HepG2 (cell line): Measurements from ENCODE around the gene TMEM144. TPM values are rescaled to one million over a fixed set of nuclear protein-coding genes. Genes with fewer than 3 reads are reported as not detected.

ENCODE experiments used
- ATAC-seq: fragments of 200-7000 bp; cut with Tn5 transposase; 3 replicates; pipeline ENCODE4 v1.9.1; 2020; ENCODE audit warnings: mild to moderate bottlenecking, moderate library complexity
- BruUV-seq: library from RNA; stranded (reverse); fragments of 400-500 nt; replicated peaks from 2 replicates; lab custom pipeline; 2021; lab: Mats Ljungman, UMichigan
- CTCF ChIA-PET: fragments of 300-600 bp; formaldehyde crosslinking; extraction: SDS; loops from one replicate; lab custom pipeline; 2021; ENCODE audit warnings: low total read pairs, inconsistent platforms, low intra/inter-chr PET ratio; lab: Yijun Ruan, JAX
- POLR2A ChIA-PET: fragments of 350-600 bp; sonication (Branson Sonifier 250); formaldehyde crosslinking; loops from one replicate; lab custom pipeline; 2020; ENCODE audit warnings: antibody characterized with exemption, inconsistent platforms; lab: Yijun Ruan, JAX
- DNase-seq: peaks from one replicate; pipeline ENCODE4 v3.0.0-alpha.2; 2015; ENCODE audit warnings: low spot score
- FAIRE-seq: peaks from 3 replicates; lab custom pipeline; 2011; peaks lifted over from hg19 to GRCh38; lab: Jason Lieb, UNC
- H2AFZ ChIP-seq: one replicate; pipeline ENCODE4 v1.6.1; 2011; ENCODE audit warnings: low read length, inconsistent platforms
- H3K27ac ChIP-seq: fragments of 300-600 bp; 3 replicates; pipeline ENCODE4 v1.8.0; 2011; ENCODE audit warnings: mixed run types, mild to moderate bottlenecking, mixed read lengths, low read length, inconsistent platforms; ENCODE audit not compliant: insufficient read depth; ENCODE audit errors: extremely low read length
- H3K27me3 ChIP-seq, 2 experiments: fragments of 200-600 bp in 1 of 2; 2 replicates in 1 of 2; 3 replicates in 1 of 2; pipeline versions ENCODE4 v1.6.0 to v1.8.0; 2011; ENCODE audit warnings: low read length in 2 of 2, mild to moderate bottlenecking in 2 of 2, moderate library complexity in 2 of 2, inconsistent platforms in 1 of 2; ENCODE audit not compliant: insufficient read depth in 2 of 2, control insufficient read depth in 1 of 2
- H3K36me3 ChIP-seq, 2 experiments: fragments of 200-600 bp in 1 of 2; replicated peaks in 1 of 2; 2 replicates in 1 of 2; 3 replicates in 1 of 2; pipeline versions ENCODE4 v1.5.1 to v1.8.0; 2011; ENCODE audit warnings: low read length in 2 of 2, inconsistent platforms in 1 of 2; ENCODE audit not compliant: insufficient read depth in 2 of 2, control insufficient read depth in 1 of 2
- H3K4me1 ChIP-seq: 2 replicates; pipeline ENCODE4 v1.5.1; 2012; ENCODE audit warnings: low read length, inconsistent platforms; ENCODE audit not compliant: insufficient read depth
- H3K4me2 ChIP-seq: 2 replicates; pipeline ENCODE4 v1.6.0; 2011; ENCODE audit warnings: low read depth, low read length, inconsistent platforms
- H3K4me3 ChIP-seq, 3 experiments: fragments of 200-600 bp in 1 of 3; sonication (generic), shearing (Covaris generic) in 1 of 3; replicated peaks in 1 of 3; 2 replicates each; pipeline ENCODE4 v1.5.1; 2011 to 2016; ENCODE audit warnings: low read length in 3 of 3, inconsistent platforms in 2 of 3, low read depth in 2 of 3, mild to moderate bottlenecking in 2 of 3, control low read depth in 1 of 3, mixed read lengths in 1 of 3; ENCODE audit not compliant: insufficient read depth in 1 of 3
- H3K79me2 ChIP-seq: one replicate; pipeline ENCODE4 v1.6.1; 2011; ENCODE audit warnings: low read length, inconsistent platforms; ENCODE audit not compliant: insufficient read depth
- H3K9ac ChIP-seq: 2 replicates; pipeline ENCODE4 v1.6.0; 2011; ENCODE audit warnings: mild to moderate bottlenecking, low read depth, low read length, inconsistent platforms; ENCODE audit not compliant: insufficient read depth
- H3K9me3 ChIP-seq: 2 replicates; pipeline ENCODE4 v1.5.1; 2012; ENCODE audit warnings: mild to moderate bottlenecking, low read length
- H4K20me1 ChIP-seq: 2 replicates; pipeline ENCODE4 v1.6.0; 2011; ENCODE audit warnings: inconsistent platforms, mild to moderate bottlenecking, low read length, moderate library complexity; ENCODE audit not compliant: insufficient read depth
- ELK4 ChIP-seq: sonication (generic); formaldehyde crosslinking; IDR thresholded peaks from 2 replicates; pipeline ENCODE4 v1.9.0; 2021; ENCODE audit warnings: missing genetic modification reagents, borderline replicate concordance
- TAF15 ChIP-seq: fragments of 200-400 bp; formaldehyde crosslinking; IDR thresholded peaks from one replicate; pipeline ENCODE4 v1.6.1; 2018; ENCODE audit warnings: mild to moderate bottlenecking, low read depth, low read length; ENCODE audit not compliant: poor library complexity, severe bottlenecking
- TIGD3 ChIP-seq: sonication (generic); formaldehyde crosslinking; IDR thresholded peaks from 2 replicates; pipeline ENCODE4 v1.5.1; 2020; ENCODE audit warnings: mild to moderate bottlenecking, missing genetic modification reagents, borderline replicate concordance
- ZNF503 ChIP-seq: sonication (generic); formaldehyde crosslinking; IDR thresholded peaks from 2 replicates; pipeline ENCODE4 v1.4.0; 2020; ENCODE audit warnings: missing genetic modification reagents
- ZNF574 ChIP-seq: sonication (generic); formaldehyde crosslinking; IDR thresholded peaks from 2 replicates; pipeline ENCODE4 v1.4.0; 2020; ENCODE audit warnings: missing genetic modification reagents
- ZNF678 ChIP-seq: sonication (generic); formaldehyde crosslinking; IDR thresholded peaks from 2 replicates; pipeline ENCODE4 v1.4.0; 2020; ENCODE audit warnings: mild to moderate bottlenecking, missing genetic modification reagents
- ZNF879 ChIP-seq: sonication (generic); formaldehyde crosslinking; IDR thresholded peaks from 2 replicates; pipeline ENCODE4 v1.8.1; 2023; ENCODE audit warnings: missing genetic modification reagents
- WGBS: methylation state at CpG from one replicate; pipeline ENCODE4 v1.1.6; 2017; ENCODE audit warnings: low lambda C conversion rate; 5-methylcytosine and 5-hydroxymethylcytosine counted together
- in situ Hi-C: cut with HindIII; loops from 2 replicates; pipeline ENCODE4 v1.10.0; 2017; ENCODE audit warnings: low pct_unique_long_range_greater_than_20kb; ENCODE audit not compliant: extremely low pct_ligation_motif_present
- intact Hi-C: fragments of 100-400 bp; cut with micrococcal nuclease; formaldehyde crosslinking; loops from one replicate; pipeline ENCODE4 v1.10.0; 2022; ENCODE audit not compliant: unreplicated experiment
- polyA plus RNA-seq, 8 experiments: library from polyadenylated mRNA; depleted of rRNA in 3 of 8; stranded (reverse) in 7 of 8; unstranded in 1 of 8; fragments of >200 nt; fragmentation: Illumina TruSeq in 4 of 8; extraction: Trizol in 4 of 8; gene quantifications; 2 replicates each; pipeline versions ENCODE4 v1.2.1 to v1.2.3, GENCODE V29; 2011 to 2016; ENCODE audit warnings: low read depth in 4 of 8, missing spikeins in 1 of 8, mixed read lengths in 1 of 8; ENCODE audit not compliant: insufficient read depth in 1 of 8
- total RNA-seq, 5 experiments: library from RNA; depleted of rRNA; stranded (reverse); fragments of >200 nt; fragmentation: Illumina TruSeq; extraction: Trizol; gene quantifications; 2 replicates each; pipeline ENCODE4 v1.2.3, GENCODE V29; 2016; ENCODE audit warnings: low read depth in 1 of 5
- TF ChIP-seq, protein P1 (sequence below): IDR thresholded peaks from 2 replicates; pipeline ENCODE4 v1.6.1; 2016; ENCODE audit warnings: missing compliant biosample characterization, missing genetic modification reagents, borderline replicate concordance
- TF ChIP-seq, protein P2 (sequence below): sonication (generic); formaldehyde crosslinking; IDR thresholded peaks from 2 replicates; pipeline ENCODE4 v1.4.0; 2020; ENCODE audit warnings: missing genetic modification reagents

TMEM144 gene
- total and polyA plus RNA-seq, 2 of the 13 experiments (the other 11 are each of a cell fraction or from before 2014, with no cell fraction given) = 10.9 to 12.3 TPM

DNA sequence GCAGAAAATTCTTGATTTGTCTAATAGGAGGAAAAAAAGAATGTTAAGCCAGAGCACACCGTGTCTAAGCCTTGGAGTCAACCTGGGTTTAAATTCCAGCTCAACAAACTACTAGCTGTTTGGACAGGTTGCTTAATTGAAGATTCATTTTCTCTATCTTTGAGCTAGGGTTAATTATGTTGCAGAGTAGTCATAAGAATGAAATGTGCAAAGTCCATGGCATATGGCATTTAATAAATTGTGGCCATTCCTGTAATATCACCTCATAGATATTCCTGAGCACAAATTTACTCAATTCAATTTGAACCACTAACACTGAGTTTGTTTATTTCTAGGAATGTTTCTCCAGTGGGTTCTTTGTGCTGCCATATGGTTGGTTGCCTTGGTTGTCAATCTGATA lies 4.6 kb downstream of the TMEM144 start (continued):
- TF ChIP-seq ZNF503 (CRISPR knock-in tag) (no peak), ZNF678 (CRISPR knock-in tag) (no peak), ZNF574 (no peak)

DNA sequence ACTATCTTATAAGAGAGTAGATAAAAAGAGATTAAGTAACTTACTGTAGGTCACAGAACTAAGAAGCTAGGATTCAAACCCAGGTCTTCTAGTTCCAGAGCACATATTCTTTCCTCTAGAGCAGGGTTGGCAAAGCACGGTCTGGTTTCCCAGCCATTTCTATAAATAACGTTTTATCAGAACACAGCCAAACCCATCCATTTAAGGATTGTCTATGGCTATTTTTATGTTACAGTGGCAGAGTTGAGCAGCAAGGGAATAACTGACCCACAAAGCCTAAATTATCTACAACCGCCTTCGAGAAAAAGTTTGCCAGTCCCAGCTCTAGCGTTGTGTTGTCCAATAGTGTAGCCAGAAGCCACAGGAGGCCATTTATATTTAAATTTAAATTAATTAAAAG lies 7.5 kb downstream of the TMEM144 start:
- in situ Hi-C loops (no loop called here), intact Hi-C loops (no loop called here)
- DNase-seq = no peak
- POLR2A ChIA-PET = no interaction called here
- H4K20me1 ChIP-seq = no peaks in the 10 kb centered on the region
- H3K27me3 ChIP-seq = no peaks in the 10 kb centered on the region
- no peak overlapping the region for H3K27ac ChIP-seq
- H3K4me1 ChIP-seq = no peaks in the 10 kb centered on the region
- no peaks in the 10 kb centered on the region for H3K79me2 ChIP-seq
- no peak for ATAC-seq
- FAIRE-seq = no peak
- no peak for TF ChIP-seq ZNF879
- no peak for TF ChIP-seq TIGD3 (CRISPR knock-in tag)
- TF ChIP-seq TAF15 = no peak
- TF ChIP-seq ELK4 (CRISPR knock-in tag) = no peak
- TF ChIP-seq, protein P1, sequence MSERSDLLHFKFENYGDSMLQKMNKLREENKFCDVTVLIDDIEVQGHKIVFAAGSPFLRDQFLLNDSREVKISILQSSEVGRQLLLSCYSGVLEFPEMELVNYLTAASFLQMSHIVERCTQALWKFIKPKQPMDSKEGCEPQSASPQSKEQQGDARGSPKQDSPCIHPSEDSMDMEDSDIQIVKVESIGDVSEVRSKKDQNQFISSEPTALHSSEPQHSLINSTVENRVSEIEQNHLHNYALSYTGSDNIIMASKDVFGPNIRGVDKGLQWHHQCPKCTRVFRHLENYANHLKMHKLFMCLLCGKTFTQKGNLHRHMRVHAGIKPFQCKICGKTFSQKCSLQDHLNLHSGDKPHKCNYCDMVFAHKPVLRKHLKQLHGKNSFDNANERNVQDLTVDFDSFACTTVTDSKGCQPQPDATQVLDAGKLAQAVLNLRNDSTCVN (CRISPR knock-in tag) = no peak
- TF ChIP-seq, protein P2, sequence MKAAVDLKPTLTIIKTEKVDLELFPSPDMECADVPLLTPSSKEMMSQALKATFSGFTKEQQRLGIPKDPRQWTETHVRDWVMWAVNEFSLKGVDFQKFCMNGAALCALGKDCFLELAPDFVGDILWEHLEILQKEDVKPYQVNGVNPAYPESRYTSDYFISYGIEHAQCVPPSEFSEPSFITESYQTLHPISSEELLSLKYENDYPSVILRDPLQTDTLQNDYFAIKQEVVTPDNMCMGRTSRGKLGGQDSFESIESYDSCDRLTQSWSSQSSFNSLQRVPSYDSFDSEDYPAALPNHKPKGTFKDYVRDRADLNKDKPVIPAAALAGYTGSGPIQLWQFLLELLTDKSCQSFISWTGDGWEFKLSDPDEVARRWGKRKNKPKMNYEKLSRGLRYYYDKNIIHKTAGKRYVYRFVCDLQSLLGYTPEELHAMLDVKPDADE = no peak
- H3K9ac ChIP-seq = no peak overlapping the region
- H3K36me3 ChIP-seq = peaks cover 0 to 1% of the 10 kb centered on the region in 2 experiments; a peak in 3 of 5 replicates
- no peak overlapping the region for H2AFZ ChIP-seq
- no peak overlapping the region for H3K4me2 ChIP-seq
- WGBS = 94% methylated on average over 5 of the region's 5 CpGs
- no peaks in the 10 kb centered on the region for H3K9me3 ChIP-seq
- no peak overlapping the region for H3K4me3 ChIP-seq
- CTCF ChIA-PET = no interaction called here
- no TSS peak for BruUV-seq
